KMS-11 (cell line): Measurements from ENCODE around the gene SNAP29.

ENCODE experiments used
- H2AFZ ChIP-seq: fragments of 200-600 bp; sonication (generic); 2 replicates; pipeline ENCODE4 v1.6.1; 2016; ENCODE audit warnings: antibody characterized with exemption, mixed run types, low read depth
- H3K27ac ChIP-seq: fragments of 200-600 bp; sonication (generic); 2 replicates; pipeline ENCODE4 v1.6.1; 2016; ENCODE audit warnings: mild to moderate bottlenecking, mixed run types
- H3K27me3 ChIP-seq: fragments of 200-600 bp; sonication (generic); 2 replicates; pipeline ENCODE4 v1.6.1; 2017; ENCODE audit warnings: mild to moderate bottlenecking, low read depth, mixed run types, moderate library complexity; ENCODE audit not compliant: insufficient read depth
- H3K36me3 ChIP-seq: fragments of 200-600 bp; sonication (generic); 2 replicates; pipeline ENCODE4 v1.6.1; 2017; ENCODE audit warnings: mild to moderate bottlenecking, mixed run types; ENCODE audit not compliant: insufficient read depth
- H3K4me1 ChIP-seq: fragments of 200-600 bp; sonication (generic); 2 replicates; pipeline ENCODE4 v1.6.1; 2016; ENCODE audit warnings: mild to moderate bottlenecking, low read depth, mixed run types; ENCODE audit not compliant: poor library complexity, severe bottlenecking
- H3K4me2 ChIP-seq: fragments of 200-600 bp; sonication (generic); 2 replicates; pipeline ENCODE4 v1.7.0; 2016; ENCODE audit warnings: mild to moderate bottlenecking, mixed run types
- H3K4me3 ChIP-seq: fragments of 200-600 bp; sonication (generic); IDR thresholded peaks from 2 replicates; pipeline ENCODE4 v1.6.1; 2017; ENCODE audit warnings: low read depth, low read length, mixed read lengths; ENCODE audit not compliant: insufficient read depth
- H3K79me2 ChIP-seq: fragments of 200-600 bp; sonication (generic); 2 replicates; pipeline ENCODE4 v1.6.1; 2016; ENCODE audit warnings: low read depth, mixed run types; ENCODE audit not compliant: insufficient read depth
- H3K9ac ChIP-seq: fragments of 200-600 bp; sonication (generic); 2 replicates; pipeline ENCODE4 v1.6.1; 2016; ENCODE audit warnings: mild to moderate bottlenecking, mixed run types
- H4K20me1 ChIP-seq: fragments of 200-600 bp; sonication (generic); 2 replicates; pipeline ENCODE4 v1.6.1; 2016; ENCODE audit warnings: mild to moderate bottlenecking, mixed run types; ENCODE audit not compliant: insufficient read depth
- CTCF ChIP-seq: fragments of 200-600 bp; sonication (generic); conservative IDR thresholded peaks from 2 replicates; pipeline ENCODE4 v1.6.1; 2017; ENCODE audit warnings: low read depth, mild to moderate bottlenecking, antibody characterized with exemption, low read length, moderate library complexity, mixed read lengths

The SNAP29 gene

GRCh38 chr22:20909543-20910303, 50.9 kb downstream of the SNAP29 start:
- Histone ChIP-seq H3K4me3 (no peak overlapping the region), H3K4me2 (no peak overlapping the region), H3K27ac (no peak overlapping the region), H3K27me3 (no peaks in the 10 kb centered on the region), H4K20me1 (no peaks in the 10 kb centered on the region), H2AFZ (no peak overlapping the region), H3K9ac (no peak overlapping the region), H3K36me3 (no peaks in the 10 kb centered on the region), H3K79me2 (no peaks in the 10 kb centered on the region), H3K4me1 (no peaks in the 10 kb centered on the region)
- TF ChIP-seq CTCF: no peak

GRCh38 chr22:20912494-20912893, 53.7 kb downstream of the SNAP29 start:
- H3K27ac ChIP-seq: no peak overlapping the region

GRCh38 chr22:20916916-20917810, 58.4 kb downstream of the SNAP29 start, which contains the start of gene CRKL:
TSS of gene CRKL (plus strand) at chr22:20917407. CDS start at chr22:20917935, 528 bp downstream.
- TF ChIP-seq CTCF: peak; percentile 78
- Histone ChIP-seq H4K20me1 (peaks cover 21% of the 10 kb centered on the region), H3K4me2 (peak within 1 kb of the TSS; percentile 74), H3K79me2 (peaks cover 47% of the 10 kb centered on the region), H3K4me3 (no peak within 1 kb of the TSS), H3K4me1 (peaks cover 21% of the 10 kb centered on the region), H3K36me3 (no peaks in the 10 kb centered on the region), H3K27ac (peak within 1 kb of the TSS; percentile 85), H2AFZ (peak within 1 kb of the TSS; percentile 75), H3K9ac (peak within 1 kb of the TSS; percentile 97), H3K27me3 (no peaks in the 10 kb centered on the region)

More at GRCh38 chr22:20912494-20912893, 53.7 kb downstream of the SNAP29 start:
- peaks cover 2% of the 10 kb centered on the region; the same call in 1 of the 2 replicates for H3K79me2 ChIP-seq
- no peaks in the 10 kb centered on the region for H3K27me3 ChIP-seq
- no peak for TF ChIP-seq CTCF
- no peaks in the 10 kb centered on the region for H3K4me1 ChIP-seq
- H2AFZ ChIP-seq: no peak overlapping the region
- H3K36me3 ChIP-seq: no peaks in the 10 kb centered on the region
- no peak overlapping the region for H3K4me3 ChIP-seq
- no peaks in the 10 kb centered on the region for H4K20me1 ChIP-seq
- no peak overlapping the region for H3K4me2 ChIP-seq
- H3K9ac ChIP-seq: no peak overlapping the region

GRCh38 chr22:20918663-20919218, 59.9 kb downstream of the SNAP29 start:
- H3K4me3 ChIP-seq: no peak overlapping the region
- TF ChIP-seq CTCF: no peak
- no peaks in the 10 kb centered on the region for H3K36me3 ChIP-seq
- H3K4me1 ChIP-seq: peaks cover 31% of the 10 kb centered on the region
- peaks cover 31% of the 10 kb centered on the region for H4K20me1 ChIP-seq
- H3K27ac ChIP-seq: peak overlapping the region; percentile 85; the same call in 1 of the 2 replicates
- peak overlapping the region; percentile 74 for H3K4me2 ChIP-seq
- peaks cover 63% of the 10 kb centered on the region for H3K79me2 ChIP-seq
- H3K27me3 ChIP-seq: no peaks in the 10 kb centered on the region
- H3K9ac ChIP-seq: peak overlapping the region; percentile 97
- H2AFZ ChIP-seq: no peak overlapping the region
